22Rv1 (cell line): ENCODE data around the gene UPF3B.
"Not testable (repeated sequence)": the region's sequence is repeated elsewhere in the genome, so short reads cannot be mapped to it uniquely, and the experiment has no call there.

Experiments used
- H3K27ac ChIP-seq: fragments of 450-650 bp; 2 replicates; pipeline ENCODE4 v1.5.1; 2017
- ZFX ChIP-seq: fragments of 450-650 bp; IDR thresholded peaks from 2 replicates; pipeline ENCODE4 v1.6.1; 2017; ENCODE audit warnings: antibody characterized with exemption, borderline replicate concordance
- TF ChIP-seq, protein P1 (sequence below): fragments of 450-650 bp; IDR thresholded peaks from 2 replicates; pipeline ENCODE4 v1.5.1; 2017; ENCODE audit warnings: mild to moderate bottlenecking

The UPF3B gene, protein sequence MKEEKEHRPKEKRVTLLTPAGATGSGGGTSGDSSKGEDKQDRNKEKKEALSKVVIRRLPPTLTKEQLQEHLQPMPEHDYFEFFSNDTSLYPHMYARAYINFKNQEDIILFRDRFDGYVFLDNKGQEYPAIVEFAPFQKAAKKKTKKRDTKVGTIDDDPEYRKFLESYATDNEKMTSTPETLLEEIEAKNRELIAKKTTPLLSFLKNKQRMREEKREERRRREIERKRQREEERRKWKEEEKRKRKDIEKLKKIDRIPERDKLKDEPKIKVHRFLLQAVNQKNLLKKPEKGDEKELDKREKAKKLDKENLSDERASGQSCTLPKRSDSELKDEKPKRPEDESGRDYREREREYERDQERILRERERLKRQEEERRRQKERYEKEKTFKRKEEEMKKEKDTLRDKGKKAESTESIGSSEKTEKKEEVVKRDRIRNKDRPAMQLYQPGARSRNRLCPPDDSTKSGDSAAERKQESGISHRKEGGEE

DNA sequence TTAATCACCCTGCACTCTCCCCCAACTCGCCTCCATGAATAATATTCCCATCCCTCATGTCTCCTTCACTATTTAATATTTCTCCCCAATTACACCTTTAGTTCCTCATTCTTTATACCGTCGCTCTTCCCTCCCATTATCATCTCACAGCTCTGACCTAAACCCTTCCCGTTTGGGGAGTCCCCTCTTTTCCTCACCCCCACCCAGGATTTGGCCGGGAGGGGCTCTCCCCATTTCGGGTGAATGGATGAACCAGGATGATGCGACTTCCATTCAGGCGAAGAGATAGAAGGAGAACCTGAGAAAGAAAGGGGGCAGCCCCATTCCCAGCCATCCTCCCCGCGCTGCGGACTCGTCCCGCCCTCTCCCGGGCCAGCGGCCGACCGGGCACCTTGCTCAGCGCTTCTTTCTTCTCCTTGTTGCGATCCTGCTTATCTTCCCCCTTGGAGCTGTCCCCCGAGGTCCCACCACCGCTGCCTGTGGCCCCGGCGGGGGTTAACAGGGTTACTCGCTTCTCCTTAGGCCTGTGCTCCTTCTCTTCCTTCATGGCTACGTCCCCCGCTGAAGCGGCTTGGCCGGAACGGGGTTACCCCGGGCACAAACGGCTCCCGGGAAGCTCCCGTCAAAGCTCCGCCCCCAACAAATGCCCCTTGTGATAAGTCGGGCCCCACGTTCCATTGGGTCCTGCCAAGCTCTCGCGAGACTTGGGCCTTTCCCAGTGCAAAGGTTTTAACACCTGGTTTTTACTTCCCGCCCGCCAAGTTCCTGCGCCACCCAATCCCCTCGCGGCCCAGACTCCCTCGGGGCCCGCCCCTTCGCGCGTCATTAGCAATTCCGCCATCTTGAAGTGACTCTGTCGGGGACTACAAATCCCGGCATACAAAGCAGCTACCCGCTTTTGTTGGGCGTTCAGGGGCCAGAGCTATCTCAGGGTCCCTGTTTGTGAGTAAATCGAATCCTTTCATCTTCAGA, at the start of gene UPF3B:
Gene UPF3B (minus strand): TSS at position 582 of the 972 bp plus-strand sequence. CDS start 35 bp downstream, at position 547.
- TF ChIP-seq, protein P1, sequence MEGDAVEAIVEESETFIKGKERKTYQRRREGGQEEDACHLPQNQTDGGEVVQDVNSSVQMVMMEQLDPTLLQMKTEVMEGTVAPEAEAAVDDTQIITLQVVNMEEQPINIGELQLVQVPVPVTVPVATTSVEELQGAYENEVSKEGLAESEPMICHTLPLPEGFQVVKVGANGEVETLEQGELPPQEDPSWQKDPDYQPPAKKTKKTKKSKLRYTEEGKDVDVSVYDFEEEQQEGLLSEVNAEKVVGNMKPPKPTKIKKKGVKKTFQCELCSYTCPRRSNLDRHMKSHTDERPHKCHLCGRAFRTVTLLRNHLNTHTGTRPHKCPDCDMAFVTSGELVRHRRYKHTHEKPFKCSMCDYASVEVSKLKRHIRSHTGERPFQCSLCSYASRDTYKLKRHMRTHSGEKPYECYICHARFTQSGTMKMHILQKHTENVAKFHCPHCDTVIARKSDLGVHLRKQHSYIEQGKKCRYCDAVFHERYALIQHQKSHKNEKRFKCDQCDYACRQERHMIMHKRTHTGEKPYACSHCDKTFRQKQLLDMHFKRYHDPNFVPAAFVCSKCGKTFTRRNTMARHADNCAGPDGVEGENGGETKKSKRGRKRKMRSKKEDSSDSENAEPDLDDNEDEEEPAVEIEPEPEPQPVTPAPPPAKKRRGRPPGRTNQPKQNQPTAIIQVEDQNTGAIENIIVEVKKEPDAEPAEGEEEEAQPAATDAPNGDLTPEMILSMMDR, result no peak
- TF ChIP-seq ZFX, result no peak
- peak within 1 kb of the TSS; percentile 67 for H3K27ac ChIP-seq

DNA sequence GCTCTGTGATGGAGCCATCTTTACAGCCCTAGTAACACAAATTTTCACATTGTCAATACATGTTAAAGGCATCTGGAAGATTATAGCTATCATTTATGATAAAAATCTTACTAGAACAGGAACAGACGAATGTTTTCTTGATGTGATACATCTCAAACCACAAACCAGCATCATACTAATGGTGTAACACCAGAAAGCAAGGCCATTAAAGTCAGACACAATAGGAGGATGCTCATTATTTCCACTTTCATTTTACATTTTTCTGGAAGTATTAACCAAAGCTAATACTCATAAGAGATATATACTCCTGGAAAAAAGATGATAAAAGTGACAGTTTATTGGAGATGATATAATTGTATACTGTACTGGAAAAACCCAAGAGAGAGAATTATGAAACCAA, 48.2 kb upstream of the UPF3B start:
- H3K27ac ChIP-seq, result no peak overlapping the region
- TF ChIP-seq, protein P1, result no peak
- no peak for TF ChIP-seq ZFX

DNA sequence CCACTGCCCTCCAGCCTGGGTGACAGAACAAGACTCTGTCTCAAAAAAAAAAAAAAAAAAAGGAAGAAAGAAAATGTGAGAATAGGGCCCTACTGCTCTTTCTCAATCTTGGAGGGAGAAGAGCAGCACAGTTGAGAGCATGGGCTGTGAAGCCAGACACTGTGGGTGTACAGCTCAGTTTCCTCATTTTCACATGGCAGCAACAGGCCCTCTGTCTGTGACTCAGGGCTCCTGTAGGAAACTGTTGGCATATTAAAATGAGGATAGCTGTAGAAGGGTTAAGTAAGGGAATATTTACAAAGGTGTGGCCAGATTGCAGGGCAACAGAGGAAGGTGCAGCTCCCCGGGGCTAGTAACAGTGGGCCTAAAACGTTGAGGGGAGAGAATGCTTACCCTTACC, 46.4 kb upstream of the UPF3B start:
- no peak overlapping the region for H3K27ac ChIP-seq
- TF ChIP-seq, protein P1, result no peak
- TF ChIP-seq ZFX, result no peak

DNA sequence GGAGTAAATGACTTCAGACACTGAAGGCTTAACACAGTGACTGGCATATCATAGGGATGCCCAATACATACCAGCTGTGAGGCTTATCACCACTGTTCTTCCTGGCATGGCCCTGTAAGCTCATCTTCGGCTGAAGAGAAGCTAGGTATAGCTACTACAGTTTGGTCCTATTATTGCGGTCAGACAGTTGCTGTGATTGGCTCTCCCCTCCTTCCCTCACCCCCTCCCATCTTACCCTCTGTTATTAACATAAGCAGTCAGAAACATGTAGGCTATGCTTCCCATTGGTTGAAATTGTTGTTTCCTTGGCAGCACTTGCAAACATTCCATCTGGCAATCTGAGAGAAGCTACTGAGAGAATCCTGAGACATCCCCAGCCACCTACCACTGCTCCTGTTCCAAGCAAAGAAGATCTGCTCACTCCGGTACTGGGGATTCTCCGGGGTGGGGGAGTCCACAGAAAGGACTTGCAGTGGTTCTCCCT, 43.1 kb upstream of the UPF3B start, which contains the start of gene AKAP14:
Gene AKAP14 (plus strand): TSS at position 51 of the 484 bp plus-strand sequence. CDS start 7,331 bp downstream, outside the sequence.
- TF ChIP-seq, protein P1, result no peak
- no peak for TF ChIP-seq ZFX

DNA sequence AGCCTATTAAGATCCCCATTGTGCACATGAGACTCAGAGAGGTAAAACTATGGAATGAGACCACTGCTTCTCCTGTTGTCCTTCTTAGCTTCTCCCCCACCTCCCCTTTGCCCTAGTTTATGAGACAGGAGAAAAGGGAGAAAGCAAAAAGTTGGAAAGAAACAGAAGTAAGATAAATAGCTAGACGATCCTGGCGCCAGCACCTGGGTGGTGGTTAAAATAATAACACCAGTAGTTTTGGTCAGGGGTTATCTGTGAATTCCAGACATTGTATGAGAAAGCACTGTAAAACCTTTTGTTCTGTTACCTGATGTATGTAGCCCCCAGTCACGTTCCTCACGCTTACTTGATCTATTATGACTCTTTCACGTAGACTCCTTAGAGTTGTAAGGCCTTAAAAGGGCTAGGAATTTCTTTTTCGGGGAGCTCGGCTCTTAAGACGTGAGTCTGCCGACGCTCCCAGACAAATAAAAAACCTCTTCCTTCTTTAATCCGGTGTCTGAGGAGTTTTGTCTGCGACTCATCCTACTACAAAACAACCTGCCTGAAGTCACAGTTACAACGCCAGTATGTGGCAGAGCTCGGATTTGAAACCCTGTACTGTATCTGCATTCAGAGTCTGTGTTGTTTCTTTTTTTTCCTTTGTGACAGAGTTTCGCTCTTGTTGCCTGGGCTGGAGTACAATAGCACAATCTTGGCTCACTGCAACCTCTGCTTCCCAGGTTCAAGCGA, 39.4 kb upstream of the UPF3B start:
- H3K27ac ChIP-seq, result not testable (repeated sequence)

More for the DNA sequence above, 43.1 kb upstream of the UPF3B start, which contains the start of gene AKAP14:
- no peak within 1 kb of the TSS for H3K27ac ChIP-seq

DNA sequence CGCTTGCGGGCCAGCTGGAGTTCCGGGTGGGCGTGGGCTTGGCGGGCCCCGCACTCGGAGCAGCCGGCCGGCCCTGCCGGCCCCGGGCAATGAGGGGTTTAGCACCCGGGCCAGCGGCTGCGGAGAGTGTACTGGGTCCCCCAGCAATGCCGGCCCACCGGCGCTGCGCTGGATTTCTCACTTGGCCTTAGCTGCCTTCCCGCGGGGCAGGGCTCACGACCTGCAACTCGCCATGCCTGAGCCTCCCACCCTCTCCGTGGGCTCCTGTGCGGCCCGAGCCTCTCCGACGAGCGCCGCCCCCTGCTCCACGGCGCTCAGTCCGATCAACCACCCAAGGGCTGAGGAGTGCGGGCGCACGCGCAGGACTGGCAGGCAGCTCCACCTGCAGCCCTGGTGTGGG, 37.9 kb upstream of the UPF3B start:
- not testable (repeated sequence) for H3K27ac ChIP-seq

DNA sequence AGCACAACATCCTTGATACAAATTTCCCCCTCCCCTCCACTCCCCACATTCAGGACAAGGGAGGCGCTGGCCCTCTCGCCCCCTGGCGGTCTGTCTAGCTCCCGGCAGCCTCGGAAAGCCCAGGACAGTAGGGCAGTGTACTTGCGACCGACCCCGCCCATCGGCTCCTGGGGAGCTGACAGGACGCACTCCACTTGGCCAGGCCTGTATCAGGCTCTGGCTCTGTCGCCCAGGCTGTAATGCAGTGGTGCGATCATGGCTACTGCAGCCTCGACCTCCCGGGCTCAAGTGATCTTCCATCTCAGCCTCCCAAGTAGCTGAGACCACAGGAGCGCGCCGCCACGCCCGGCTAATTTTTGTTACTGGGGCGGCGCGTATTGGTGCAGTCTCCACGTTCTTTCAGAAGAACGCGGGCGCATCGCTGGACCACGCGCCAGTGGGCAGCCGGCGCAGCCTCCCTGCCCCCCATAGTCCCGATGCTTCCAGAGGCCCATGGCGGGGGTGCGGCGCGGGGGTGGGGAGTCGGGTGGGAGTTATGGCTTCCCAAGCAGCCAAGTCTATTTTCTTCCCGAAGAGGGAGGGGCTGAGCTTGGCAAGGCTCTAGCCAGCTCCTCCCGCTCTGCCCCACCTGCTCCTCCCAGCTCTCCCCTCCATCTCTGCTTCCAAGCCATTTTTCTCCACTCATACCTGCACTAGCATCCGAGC, 35.1 kb upstream of the UPF3B start:
- TF ChIP-seq ZFX, result no peak
- TF ChIP-seq, protein P1, result peak; percentile 65
- H3K27ac ChIP-seq, result no peak overlapping the region
